GM12864 (cell line): ENCODE data around the gene GSG1L.

Source experiments
- DNase-seq: peaks from one replicate; pipeline ENCODE4 v3.0.0-alpha.2; 2011; ENCODE audit warnings: low read depth
- H3K4me3 ChIP-seq: 2 replicates; pipeline ENCODE4 v1.5.1; 2011; ENCODE audit warnings: mild to moderate bottlenecking, low read depth, low read length, control low read depth
- TF ChIP-seq, protein P1 (sequence below): IDR thresholded peaks from 2 replicates; pipeline ENCODE4 v1.5.1; 2011; ENCODE audit warnings: low read depth, mild to moderate bottlenecking, moderate library complexity, low read length, control low read depth, inconsistent platforms; ENCODE audit errors: missing control alignments

Gene GSG1L

DNA sequence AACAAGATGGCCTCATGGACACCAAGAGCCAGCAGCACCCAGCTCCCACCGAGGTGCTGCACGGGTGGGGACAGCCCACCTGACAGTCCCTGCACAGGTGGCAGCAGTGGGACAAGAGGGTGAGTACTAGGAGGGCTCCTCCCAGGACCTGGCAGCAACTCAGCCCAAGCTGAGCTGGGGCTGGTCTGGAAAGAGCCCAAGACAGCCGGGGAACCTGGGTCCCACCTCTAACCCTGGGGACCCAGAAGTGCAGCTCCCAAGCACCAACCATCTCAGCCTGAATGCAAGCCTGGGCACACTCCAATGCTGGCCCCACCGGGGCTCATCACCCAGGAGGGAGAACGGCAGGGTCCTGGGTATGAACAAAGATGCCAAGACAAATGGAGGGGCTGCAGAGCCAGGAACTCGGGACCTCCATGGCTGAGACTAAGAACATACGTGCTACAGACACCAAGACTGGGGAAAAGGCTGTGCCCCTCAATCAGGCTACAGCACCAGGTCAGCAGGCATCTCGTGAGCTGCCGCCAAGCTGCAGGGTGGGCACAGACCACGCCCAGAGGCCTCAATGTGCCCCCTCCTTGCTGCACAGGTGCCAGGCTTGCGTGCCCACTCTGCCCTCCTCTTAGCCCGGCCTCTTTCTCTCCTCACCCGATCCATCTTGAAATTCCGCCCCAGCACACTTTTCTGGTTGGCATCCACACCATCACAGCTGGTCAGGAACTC lies 37.5 kb upstream of the GSG1L start:
- DNase-seq, result no peak
- no peak overlapping the region for H3K4me3 ChIP-seq
- TF ChIP-seq, protein P1, sequence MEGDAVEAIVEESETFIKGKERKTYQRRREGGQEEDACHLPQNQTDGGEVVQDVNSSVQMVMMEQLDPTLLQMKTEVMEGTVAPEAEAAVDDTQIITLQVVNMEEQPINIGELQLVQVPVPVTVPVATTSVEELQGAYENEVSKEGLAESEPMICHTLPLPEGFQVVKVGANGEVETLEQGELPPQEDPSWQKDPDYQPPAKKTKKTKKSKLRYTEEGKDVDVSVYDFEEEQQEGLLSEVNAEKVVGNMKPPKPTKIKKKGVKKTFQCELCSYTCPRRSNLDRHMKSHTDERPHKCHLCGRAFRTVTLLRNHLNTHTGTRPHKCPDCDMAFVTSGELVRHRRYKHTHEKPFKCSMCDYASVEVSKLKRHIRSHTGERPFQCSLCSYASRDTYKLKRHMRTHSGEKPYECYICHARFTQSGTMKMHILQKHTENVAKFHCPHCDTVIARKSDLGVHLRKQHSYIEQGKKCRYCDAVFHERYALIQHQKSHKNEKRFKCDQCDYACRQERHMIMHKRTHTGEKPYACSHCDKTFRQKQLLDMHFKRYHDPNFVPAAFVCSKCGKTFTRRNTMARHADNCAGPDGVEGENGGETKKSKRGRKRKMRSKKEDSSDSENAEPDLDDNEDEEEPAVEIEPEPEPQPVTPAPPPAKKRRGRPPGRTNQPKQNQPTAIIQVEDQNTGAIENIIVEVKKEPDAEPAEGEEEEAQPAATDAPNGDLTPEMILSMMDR, result no peak

DNA sequence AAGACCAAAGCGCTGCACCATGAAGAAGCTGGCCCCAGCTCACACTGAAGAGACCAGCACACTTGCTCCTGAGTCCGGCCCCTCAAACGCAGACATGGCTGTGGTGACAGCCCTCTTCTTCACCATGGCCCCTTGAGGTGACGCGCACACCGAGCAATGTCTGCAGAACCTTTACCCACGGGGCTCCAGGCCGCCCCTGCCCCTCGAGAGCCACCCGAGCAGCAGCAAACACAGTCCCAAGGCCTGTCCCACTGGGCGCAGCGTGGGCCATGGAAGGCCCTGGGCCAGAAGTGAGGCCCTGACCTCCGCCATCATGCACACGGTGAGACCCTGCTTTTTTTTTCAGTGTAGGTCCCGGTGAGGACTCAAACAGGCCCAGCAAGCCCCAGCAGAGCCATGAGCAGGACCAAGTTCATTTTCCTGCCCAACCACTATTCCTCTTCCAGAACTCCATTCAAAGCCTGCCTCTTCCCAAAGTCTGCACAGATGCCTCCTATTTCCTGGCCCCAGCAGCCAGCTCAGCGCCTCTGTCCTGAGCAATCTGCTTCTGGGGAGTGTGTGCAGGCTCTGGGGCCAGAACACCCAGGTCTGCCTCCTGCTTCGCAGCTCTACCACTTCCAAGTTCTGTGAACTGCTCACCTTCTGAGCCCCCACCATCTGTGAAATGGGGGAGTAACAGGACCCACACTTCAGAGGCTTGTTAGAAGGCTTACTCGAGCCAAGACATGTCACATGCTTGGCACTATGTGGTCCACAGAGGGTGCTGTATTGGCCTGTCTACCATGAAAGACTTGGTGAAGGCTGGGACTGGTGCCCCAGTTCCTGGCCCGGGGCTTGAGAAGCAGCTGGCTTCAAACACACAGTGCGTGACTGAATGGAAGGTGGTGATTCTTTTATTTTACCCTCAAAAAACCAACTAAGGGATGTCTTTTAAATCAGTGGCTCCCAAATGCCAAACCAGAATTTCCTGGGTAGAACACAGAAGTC lies 35.7 kb upstream of the GSG1L start:
- no peak overlapping the region for H3K4me3 ChIP-seq
- DNase-seq, result no peak
- TF ChIP-seq, protein P1, result peak; percentile 5

DNA sequence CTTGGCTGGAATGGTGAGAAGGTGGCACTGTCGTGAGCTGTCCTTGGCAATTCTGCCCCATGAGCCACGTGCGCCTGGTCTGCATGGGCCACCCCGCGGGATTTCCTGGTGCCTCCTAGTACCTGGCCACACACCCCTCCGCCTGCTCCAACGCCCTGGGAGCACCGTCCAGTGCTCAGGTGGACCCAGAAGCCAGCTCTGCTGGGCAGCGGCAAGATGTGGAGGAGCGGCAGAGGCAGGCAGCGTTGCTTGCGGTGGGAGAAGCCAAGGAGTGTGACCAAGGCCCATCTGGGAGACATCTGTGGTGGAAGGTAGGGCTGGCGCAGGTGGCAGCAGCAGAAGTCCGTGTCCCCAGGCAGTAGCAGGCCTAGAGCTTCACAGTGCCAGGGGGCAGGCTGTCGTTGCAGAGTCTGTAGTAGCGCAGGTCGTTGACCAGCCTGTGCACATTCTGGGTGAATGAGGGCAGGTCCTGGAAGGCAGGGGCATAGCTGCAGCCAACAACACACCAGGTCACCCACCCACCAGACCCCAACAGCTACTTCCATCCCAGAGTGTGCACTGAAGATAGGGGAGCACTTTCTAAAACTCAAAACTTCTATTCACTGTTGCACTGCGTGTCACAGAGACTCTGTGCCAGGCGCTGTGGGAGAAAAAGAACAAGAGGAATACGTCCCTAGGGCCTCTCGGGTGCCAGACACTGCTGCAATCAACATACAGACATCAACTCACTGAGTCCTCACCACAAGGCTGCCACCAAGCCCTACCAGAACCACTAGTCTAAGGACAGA lies 34.9 kb upstream of the GSG1L start:
- DNase-seq, result no peak
- H3K4me3 ChIP-seq, result no peak overlapping the region
- TF ChIP-seq, protein P1, result no peak

DNA sequence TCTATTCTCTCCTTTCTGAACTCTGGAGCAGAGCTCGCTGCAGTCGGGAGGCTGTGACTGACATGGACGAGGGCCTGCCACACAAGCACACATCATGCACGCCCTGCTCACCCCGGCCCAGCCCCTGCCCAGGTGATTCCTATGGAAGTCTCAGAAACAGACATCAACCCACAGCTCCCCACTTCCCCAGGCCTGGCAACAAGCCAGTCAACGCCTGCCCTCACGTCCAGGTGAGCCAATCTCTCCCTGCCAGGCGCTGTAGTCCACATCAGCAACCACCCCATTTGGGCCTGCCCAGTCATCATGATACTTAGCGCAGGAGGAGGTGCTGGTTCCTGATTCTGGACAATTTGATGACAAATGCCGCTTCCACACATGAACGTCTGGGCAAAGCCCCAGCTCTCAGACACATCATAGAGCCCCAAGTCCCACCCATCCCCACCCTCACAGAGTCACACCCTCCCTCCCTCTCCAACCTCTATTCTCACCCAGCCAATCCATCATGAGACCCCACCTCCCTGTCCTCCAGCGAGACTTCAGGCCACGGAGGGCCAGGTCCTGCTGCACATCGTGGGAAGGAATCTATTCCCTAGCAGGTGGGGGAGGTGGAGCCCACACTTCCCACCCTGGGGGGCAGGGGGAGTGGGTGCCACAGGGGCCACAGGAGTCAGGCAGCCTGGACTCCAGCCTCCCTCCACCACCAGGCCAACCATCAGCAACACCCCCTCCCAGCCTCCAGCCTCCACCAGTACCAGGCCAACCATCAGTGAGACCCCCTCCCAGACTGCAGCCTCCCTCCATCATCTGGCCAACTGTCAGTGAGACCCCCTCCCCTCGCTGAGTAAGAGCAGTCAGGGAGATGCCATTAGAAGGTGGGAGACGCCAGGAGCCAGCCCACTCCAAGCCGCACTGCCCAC lies 33.7 kb upstream of the GSG1L start:
- TF ChIP-seq, protein P1, result no peak
- no peak for DNase-seq
- no peak overlapping the region for H3K4me3 ChIP-seq

DNA sequence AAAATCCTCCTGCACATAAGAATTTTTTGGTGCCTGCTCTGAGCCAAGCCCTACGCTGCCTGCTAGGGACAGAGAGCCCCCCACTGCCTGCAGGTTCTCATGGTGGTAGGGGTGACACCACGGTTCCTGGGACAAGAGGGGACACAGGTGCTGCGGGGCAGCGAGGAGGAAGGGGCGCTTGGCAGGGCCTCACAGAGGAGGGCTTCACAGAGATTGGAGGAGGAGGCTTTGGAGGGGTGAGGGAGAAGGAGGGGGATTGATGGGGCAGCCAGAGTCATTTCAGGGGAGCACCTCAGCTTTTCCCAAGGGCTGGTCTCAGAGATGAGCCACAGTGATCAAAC lies 29.8 kb upstream of the GSG1L start:
- no peak overlapping the region for H3K4me3 ChIP-seq
- no peak for DNase-seq
- TF ChIP-seq, protein P1, result no peak
